Stimulated activated naive CD8-positive, alpha-beta T cell treated with anti-CD3 and anti-CD28 coated beads, Interleukin-15, Interleukin-2, amounts not matched to agents 100 U/mL and 50 U/mL, for 24 hours (primary cell): ENCODE results near the gene TPCN2.

ENCODE experiments used
- ATAC-seq: fragments of 150-1000 bp; cut with Tn5 transposase; one replicate; pipeline ENCODE4 v1.10.0; 2021
- DNase-seq: peaks from one replicate; pipeline ENCODE4 v3.0.0; 2021

TPCN2 gene

DNA sequence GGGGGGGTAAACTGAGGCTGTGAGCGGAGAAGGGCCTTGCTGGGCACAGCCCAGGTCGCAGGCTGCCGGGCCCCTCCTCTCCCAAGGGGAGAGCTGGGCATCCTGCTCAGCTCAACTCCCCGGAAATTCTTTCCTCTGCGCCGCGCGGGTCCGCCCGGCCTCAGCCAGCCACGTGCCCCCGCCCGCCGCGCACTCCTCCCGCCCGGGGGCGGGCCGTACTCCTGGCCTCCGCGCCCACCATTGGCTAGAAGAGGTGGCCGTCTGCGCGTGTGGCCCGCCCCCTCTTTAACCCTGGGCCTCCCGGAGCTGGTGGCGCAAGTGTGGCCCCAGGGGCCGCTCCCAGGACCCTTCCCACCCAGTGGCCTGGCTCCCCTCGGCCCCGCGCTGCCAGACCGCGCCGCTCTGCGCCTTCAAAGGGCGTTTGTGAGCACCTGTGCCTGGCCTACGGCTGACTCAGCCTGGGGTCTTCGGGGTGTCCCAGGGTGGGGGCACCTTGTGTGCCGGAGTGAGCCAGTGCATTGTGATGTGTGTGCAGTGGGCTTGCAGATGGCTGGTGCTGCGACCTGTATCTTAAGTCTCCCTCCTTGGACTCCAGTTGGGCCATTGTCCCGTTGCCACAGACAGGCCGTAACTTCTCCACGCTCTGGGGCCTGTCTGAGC lies 37.6 kb upstream of the TPCN2 start:
- peak; percentile 41 for ATAC-seq
- DNase-seq = peak; percentile 55

DNA sequence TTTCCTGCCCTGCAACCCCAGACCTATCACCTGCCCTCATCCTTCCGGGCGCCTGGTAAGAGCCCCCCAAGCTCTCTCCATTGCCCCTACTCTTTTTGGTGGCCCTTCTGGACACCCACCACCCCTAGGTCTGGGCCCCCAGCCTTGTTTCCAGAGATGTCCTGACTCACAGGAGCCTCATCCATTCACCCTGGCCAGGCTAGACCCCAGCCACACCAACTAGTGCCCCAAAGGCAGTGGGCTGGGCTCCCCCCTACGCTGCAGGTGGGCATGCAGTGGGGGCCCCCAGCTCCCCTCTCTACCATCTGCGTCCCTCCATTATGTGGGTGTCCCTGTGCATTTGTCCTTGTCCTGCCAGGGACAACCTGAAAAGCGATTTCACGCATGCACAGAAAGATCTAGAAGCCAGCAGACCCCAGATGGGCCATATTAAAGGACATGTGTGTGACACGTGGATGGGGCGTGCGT lies 37.1 kb upstream of the TPCN2 start:
- ATAC-seq (no peak), DNase-seq (no peak)

DNA sequence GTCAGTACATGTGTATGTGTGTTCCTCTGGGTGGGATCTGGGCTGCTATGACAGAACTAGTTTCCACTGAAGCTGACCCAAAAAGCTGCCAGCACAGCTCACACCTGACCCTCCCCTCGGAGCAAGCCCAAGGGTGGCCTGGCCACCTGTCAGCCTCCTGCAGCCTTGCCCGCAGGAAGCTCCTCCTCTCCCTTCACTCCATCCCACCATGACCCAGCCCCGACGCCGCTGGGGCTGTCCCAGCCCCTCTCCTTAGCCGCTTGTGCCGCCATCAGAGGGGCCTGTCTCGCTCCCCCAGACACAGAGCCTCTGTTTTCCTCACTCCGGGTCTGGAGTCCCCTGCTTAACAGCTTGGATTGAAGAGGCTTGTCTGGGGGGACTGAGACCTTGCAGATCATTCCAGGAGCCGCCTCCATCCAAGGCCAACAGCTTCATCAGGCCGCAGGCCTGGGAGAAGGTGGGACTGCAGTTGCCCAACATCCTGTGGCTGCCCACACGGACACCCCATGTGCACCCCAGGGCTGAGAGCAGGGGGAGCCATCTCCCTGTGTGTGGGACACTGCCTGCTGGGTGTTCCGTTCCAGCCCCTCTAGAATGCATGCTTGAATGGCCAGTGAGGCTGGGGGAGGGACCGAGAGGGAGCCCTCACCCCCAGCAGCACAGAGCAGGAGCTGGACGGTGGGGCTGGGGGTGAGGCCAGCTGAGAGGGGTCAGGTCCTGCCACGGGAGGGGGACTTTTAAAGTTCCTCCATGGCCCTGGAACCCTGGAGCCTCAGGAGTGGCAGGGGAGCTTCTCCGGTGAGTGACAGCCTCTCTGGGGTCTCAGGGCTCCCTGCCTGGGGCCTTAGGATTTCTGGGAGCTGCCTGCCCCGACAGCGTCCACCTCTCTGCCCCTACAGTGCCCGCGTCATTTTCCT lies 36.4 kb upstream of the TPCN2 start:
- DNase-seq (no peak), ATAC-seq (no peak)

DNA sequence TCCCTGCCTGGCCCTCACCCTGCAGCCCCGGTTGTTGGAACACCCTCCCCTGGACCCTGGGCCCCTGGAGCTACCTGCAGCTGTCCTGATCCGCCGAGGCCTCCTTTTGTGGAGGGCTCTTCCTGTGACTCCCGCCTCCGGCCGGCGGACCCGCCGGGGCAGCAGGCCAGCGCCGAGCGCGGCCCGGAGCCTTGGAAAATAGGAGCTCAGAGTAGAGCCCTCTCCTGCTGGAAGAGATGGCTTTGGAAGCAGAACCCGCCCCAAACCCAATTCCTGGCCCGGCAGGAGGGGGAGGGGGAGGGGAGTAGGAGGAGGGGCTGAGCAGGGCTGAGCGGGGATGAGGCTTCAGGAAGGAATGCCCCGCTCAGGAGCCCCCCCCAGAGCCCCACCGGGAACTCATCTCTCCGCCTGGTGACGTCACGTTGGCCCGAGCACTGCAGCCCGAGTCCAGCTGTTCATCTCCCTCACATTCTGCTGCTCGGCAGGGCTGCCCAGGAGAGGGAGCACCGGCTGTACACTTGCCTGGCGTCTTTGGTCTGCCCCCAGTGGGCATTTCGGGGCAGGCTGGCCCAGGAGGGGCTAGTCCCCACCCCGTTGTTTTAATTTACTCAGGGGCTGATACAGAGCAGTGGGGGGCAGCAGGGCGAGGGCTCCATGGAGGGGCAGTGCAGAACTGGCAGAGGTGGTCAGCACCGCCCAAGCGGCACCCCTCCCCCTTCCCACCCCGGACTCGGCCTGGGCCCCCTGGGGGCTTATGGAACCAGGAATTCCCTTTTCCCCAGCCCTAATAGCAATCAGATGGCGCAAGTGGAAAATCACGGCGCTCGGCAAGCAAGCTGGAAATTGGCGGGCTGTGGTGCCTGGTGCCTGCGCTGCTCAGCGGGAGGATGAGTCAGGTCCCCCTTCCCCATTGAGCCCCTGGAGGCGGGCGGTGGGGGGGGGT lies 35.5 kb upstream of the TPCN2 start, which contains the start of gene MRGPRF:
Gene MRGPRF (minus strand): TSS at position 238 of the 943 bp plus-strand sequence. CDS start 3,345 bp downstream, outside the sequence.
- ATAC-seq (no peak), DNase-seq (no peak)

DNA sequence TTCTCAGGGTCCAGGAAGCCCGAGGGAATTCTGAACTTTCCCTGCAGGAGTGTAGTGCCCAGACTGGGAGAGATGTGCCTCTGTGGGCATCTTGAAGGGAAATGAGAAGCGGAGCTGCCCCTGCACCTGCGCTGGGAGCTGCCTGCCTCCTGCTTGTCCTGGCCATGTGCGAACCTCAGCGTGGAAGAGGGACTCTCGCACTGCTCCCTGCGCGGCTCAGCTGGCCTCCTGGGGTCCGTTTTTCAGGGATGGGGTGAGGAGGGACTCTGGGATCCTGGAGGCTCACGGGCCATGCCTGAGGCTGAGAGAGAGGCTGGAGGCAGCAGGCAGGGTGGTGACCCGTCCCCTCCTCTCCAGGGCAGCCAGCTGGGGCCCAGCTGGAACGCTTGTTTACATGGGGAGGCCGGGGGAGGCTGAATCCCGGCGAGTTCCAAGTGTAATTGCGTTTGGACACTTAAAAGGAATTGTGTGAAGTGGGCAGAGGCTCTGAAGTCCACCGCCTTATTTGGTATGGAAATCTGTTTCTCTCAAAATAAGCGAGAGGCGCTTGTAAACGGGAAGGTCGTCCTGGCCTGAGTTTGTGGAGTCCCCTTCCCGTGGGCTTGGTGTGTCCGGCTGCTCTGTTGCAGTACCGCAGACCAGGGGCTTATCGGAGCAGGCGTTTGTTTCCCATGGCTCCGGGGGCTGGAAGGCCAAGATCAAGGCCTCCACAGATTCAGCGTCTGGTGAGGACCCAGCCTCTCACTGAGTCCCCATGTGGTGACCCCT lies 34.5 kb upstream of the TPCN2 start:
- ATAC-seq = no peak
- DNase-seq = no peak

DNA sequence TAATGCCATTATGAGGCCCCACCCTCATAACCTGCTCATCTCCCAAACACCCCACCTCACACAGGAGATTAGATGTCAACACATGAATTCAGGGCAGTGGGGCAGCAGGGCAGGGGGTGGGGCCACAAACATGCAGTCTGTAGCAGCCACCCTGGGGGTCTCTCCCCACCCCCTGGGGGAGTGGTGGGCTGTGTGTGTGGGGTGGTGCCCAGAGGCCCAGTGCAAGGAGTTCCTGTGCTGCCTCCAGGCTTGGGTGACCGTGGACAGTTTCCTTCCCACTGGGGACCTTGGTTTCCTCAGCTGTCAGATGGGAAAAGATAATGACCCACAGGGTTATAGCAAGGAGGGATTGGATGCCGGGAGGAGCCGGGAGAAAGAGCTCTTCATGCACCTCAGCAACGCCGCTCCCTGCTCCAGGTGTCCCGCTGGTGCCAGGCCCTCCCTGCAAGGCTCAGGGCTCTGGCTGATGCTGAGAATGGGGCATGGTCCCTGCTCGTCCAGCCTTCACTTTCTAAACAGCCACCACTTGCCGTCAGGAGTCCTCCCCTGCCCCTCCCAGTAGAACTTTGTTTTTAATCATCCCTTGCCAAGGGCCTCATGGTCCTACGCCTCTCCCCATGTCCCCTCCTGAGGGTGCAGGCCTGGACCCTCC lies 33.7 kb upstream of the TPCN2 start:
- no peak for ATAC-seq
- no peak for DNase-seq

DNA sequence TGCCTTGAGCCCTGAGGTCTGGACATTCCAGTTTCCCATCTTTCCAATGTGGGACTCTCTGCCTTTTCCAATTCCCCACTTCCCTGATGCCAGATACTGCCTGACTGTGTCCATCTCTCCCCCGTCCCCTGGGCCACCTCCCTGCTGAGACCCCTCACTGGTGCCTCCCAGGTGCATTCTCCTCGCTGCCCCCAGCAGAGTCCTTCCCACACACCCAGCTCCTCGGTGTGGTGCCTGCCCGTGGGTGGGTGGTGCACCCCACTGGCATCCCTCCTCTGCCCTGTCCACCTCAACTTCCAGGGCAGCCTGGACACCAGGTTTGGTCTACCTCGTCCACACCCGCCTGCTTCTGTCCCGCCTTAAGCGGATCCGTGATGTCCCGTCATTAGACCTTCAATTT lies 30.8 kb upstream of the TPCN2 start:
- no peak for DNase-seq

DNA sequence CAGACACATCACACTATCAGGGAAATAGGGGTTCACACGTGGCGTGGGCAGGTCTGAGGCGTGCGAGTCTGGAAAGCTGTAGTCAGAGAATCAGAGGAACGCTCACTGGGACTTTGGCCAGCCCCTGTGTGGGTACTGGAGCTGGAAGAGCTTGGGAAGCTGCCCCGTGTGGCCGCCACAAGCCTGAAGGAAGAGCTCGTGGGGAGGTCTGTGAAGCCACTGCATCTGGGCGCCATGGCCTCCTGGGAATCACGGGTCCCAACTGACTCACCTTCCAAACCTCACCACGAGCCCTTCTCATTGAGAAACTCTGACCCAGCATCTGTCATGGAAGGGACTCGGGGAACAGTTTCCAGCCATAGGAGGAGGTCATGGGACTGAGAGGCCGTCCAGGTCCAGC lies 29.8 kb upstream of the TPCN2 start:
- DNase-seq (no peak), ATAC-seq (no peak)

More for the DNA sequence above, 30.8 kb upstream of the TPCN2 start:
- ATAC-seq = no peak

DNA sequence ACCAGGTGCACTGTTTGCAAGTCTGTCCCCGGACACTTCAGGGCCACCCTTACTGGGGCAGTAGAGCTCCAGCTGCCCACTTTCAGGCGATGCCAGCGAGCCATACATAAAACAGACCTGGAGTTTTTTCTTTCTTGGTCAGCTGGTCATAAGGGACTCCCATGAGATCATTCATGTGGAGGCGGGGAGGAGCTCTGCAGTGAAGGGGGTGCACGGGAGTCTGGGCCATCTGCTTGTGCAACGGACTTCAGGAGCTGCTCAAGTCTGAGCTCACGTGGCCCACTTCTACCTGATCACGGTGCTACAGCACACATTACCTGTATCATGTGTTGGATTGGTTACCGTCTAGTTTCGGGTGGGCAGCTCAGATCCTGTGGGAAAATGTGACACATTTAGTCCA lies 26.5 kb upstream of the TPCN2 start:
- ATAC-seq (no peak), DNase-seq (no peak)

DNA sequence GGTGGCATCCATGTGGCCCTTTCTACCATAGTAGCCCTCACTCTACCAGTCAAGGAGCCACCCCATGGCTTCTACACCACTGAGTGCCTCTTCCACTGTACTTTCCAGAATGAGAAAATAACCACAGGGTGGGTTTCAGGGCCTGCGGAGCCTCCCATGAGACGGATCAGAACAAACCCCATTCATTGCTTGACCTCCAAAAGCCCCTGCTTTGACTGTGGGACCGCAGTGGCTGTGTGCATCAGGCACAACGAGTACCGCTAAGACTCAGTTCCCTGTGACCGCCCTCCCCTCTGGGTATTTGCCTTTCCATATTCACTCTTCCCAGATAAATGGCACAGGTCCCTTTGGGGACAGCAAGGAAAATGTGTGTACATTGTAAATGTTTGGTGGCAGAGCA lies 24.2 kb upstream of the TPCN2 start:
- no peak for DNase-seq
- no peak for ATAC-seq

DNA sequence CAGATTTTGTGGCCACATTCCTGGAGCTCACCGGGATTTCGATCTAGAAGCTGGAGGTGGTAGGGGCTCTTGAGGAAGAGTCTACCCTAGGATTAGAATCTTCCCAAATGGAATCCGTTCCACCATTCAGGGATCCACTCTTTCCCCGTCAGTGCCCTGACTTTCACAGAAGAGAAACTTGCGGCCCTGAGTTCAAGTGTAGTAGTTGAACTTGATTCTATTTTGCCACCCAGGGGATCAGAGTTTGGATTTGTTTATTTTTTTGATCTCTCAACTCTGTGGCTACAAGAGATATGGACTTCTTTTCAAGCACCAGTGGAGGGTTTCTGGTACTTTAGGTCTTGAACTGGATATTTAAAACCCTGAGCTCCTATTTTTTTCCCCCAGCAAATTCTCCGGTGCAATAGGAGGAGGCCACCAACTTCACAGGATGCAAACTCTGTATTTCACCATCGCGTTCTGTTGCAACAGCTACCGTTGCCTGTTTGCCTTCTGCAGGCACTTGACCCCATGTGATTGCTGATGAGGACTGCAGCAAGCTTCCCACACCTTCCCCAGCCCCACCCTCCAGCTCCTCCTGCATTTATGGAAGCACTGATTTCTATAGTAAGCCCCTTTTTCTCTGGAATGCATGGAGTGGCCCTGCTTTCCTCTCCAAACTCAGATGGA lies 20.9 kb upstream of the TPCN2 start:
- no peak for ATAC-seq
- DNase-seq = no peak

DNA sequence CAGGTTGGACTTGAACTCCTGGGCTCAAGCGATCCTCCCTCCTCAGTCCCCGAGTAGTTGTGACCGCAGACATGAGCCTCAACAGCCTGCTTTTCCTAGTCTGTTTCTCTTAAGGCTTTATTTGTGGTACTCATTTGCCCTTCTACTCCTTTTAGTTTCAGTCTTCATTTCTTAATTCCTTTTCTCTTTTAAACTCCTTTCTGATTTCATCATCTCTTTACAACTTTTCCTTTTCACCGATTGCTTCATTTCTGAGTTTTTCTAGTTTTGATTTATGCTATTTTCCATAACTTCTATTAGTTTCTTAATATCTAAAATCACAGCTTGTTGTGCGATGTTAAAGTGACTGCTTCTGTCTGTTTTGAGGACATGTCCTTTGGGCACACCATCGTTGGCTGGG lies 18.4 kb upstream of the TPCN2 start:
- ATAC-seq = no peak
- DNase-seq = no peak

DNA sequence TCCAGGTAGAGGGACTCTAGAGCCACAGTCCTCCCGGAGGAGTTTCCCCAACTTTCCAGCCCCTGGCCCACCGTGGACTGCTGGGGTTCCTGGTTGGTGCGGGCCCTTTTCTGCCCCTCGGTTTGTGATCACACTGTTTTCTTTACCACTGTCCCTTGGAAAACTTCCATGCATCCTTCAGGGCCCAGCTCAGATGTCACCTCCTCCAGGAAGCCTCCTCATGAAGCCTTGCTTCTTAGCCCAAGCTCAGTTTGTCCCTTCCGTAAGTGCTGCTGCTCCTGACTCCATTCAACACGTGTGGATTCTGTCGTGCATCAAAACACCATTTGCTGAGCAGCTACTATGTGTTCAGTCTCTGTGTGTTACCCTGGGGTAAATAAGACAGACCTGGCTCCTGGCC lies 15.9 kb upstream of the TPCN2 start:
- no peak for DNase-seq
- ATAC-seq = no peak

DNA sequence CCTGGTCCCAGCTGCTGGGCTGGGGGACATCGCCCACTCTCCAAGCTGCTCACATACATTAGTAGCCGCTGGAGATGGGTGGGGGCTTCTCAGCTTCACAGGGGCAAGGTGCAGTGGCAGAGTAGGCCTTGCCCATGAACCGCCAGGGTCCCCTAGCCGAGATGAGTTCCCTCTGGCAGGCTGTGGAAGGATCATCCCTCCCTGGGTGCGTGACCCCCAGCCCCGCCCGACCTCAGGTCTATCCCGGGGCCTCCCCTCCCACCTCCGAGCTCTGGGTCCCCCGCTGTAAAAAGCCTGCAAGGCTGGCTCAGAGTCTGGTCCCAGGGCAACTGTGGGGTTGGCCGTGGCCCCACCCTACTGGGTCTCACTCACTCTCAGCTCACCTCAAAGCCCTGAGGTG lies 15.3 kb upstream of the TPCN2 start:
- ATAC-seq (no peak), DNase-seq (no peak)

DNA sequence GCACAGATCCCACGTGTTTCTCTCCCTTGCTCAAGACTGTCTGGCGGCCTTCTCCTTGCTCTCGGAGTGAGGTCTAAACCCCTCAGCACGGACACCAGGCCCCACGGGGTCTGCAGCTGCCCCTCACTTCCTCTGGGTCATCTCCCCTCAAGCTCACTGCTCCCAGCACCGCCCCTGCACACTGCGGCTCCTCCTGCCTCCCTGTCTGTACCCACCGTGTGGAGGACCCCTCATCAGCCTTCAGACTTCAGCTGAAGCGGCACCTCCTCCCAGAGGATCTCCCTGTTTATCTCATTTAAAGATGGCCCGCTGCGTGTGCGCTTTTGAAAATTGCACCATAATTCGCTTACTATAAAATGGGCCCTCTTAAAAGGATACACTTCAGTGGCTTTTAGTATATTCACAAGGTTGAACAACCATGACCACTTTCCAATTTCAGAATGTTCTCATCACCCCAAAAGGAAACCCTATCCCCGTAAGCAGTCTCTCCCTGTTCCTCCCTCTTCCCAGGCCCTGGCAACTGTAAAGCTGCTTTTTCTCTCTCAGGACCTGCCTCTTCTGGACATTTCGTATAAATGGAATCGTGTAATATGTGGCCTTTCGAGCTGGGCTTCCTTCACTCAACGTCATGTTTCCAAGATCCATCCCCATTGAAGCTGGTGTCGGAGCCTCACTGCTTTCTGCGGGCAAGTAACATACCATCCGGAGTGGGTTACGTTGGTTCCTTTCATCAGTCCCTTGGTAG lies 14.4 kb upstream of the TPCN2 start:
- no peak for DNase-seq

DNA sequence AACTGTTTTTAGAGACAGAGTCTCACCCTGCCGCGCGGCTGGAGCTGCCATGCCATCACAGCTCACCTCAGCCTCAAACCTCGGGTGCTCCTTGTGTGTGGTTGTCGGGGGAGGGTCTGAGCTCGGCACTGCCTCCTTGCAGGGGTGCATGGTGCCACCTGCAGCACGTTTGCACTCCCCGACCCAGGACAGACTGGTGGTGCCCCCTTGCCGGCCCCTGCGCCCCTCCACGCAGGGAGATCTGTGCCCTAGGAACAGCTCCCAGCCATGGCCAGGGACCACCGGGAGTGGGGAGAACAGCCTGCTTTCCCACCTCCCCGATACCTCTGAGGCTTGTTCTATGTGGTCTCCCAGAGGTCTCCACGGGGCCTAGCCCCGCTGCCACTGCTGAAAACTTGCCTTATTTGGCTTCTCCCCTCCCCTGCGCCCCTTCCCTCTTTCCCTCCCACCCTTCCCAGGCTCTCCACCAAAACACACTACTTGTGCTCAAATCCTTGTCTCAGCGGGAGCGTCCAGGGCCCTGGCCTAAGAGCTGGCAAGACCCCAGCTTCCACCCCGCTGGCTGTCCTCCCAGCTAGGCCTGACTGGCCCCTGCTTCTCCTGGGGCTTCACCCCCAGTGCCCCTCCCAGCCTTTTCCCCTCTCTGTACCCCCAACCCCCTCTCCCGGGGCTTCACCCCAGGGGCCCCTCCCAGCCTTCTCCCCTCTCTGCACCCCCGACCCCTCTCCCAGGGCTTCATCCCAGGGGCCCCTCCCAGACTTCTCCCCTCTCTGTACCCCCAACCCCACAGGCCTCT lies 13.4 kb upstream of the TPCN2 start:
- no peak for ATAC-seq
- no peak for DNase-seq

More for the DNA sequence above, 14.4 kb upstream of the TPCN2 start:
- no peak for ATAC-seq

DNA sequence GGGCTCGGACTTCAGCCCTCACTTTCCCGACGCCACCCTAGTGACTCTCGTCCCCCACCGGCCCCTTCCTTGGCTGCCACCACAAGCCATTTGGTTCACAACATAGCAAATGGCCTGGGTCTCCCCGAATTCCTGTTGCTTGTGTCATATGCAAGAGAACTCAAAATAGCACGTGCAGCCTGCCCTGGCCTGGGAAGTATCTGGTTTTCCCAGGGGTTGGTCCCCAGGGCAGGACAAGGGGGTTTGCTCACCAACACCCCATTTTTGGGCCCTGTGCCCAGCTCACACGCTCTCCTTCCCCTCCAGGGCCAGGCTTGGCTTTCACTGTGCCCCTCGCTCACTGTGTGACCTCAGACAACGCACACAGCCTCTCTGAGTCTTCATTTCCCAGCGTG lies 12.8 kb upstream of the TPCN2 start:
- ATAC-seq (no peak), DNase-seq (no peak)

DNA sequence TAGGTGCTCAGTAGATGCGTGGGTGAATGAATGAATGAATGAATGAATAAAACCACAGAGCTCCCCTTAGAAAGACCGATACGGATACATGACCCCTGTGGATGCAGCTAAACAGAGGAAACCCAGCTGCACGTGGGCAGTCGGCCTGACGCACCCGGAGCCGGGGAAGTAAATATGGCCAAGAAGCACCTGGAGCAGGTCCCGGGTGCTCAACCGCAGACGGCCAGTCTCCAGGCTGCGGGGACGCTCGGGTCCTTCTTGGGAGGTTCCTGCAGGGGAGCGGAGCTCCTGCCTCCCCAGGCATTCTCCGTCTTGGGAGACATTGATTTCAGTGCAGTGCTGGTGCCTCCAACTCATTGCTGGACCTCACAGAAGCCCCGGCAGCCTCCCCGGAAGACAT lies 11.7 kb upstream of the TPCN2 start:
- ATAC-seq = no peak

DNA sequence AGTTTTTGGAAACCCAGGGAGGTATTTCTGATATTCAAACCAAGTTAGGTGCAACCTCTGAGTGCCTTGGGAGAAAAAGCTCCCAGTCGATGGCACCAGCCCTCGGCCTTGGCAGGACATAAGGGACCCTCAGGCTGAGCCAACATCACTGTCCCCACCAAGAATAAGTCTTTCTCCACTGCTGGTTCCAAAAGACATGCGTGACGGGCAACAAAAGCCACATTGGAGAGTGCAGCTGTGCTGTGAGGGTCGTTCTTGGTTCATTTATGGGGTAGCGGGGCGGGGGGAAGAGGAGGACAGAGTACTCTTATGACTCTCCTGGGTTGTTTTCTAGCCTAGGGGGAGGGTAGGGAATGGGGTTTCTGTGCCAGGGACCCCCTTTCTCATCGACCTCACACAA lies 11.2 kb upstream of the TPCN2 start:
- no peak for DNase-seq
- no peak for ATAC-seq

More for the DNA sequence above, 11.7 kb upstream of the TPCN2 start:
- no peak for DNase-seq
